GM19438 (cell line): ENCODE results near the gene JSRP1.

Source experiments
- ATAC-seq: cut with Tn5 transposase; IDR thresholded peaks from one replicate; pipeline ENCODE4 v1.9.1; 2021; ENCODE audit warnings: low read depth; ENCODE audit not compliant: unreplicated experiment

The JSRP1 gene

DNA sequence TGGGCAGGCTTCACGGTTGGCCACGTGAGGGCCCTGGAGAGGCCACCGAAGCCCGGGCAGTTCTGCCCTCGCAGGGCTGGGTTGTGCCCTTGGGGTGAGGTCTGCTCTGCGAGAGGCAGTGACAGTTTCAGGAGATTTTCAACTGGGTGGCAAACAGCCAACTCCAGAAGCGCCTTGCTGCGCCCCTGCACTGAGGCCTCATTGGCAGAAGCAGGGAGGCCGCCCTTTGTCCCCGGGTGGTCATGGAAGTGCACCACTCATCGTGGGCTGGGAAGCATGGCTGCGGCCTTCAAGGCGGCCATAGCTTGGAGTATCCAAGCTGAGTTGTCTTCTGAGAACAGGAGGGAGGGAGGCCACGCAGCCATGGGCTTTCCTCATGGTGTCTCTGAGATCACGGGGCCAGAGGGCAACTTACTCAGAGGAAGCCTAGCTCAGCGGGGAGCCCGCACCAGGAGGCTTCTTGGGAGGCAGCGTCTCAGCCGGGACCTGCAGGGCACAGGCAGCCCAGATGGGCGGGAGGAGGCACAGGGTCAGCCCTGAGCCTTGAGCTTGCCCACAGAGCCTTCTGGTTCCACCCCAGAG lies 34.9 kb downstream of the JSRP1 start:
- ATAC-seq: no peak

DNA sequence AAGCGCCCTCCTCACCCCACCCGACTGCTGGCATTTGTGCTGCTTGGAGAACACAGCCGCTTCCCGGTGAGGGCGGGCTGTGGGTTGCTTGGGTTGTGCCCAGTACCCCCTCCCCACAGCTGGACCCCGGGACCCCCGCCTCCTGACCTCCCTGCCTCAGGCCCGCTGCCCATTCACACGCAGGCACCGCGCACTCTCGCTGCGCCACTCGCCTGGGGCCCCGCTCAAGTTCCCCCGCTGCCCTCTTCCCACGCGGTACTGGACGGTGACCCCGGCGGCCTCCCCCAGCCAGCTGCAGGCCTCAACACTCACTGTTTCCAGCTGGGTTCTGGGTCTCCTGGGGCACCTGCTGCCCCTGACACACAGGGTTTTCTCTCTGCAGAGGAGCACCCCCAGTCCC lies 36.5 kb downstream of the JSRP1 start:
- no peak for ATAC-seq

DNA sequence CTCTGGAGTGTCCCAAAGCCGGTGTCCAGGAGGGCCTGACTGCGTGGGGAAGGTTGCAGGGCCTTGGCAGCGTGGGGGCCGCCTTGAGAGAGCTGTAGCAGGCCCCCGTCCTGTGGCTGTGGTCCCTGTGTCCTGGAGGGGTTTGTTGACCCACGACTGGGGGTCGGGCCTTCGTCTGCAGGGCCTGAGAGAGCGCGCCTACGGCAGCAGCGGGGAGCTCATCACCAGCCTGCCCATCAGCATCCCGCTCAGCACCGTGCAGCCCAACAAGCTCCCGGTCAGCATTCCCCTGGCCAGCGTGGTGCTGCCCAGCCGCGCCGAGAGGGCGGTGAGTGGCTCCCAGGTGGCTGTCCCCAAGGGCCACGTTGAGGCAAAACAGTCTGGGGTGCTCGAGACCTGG lies 38.6 kb downstream of the JSRP1 start:
- ATAC-seq: no peak

DNA sequence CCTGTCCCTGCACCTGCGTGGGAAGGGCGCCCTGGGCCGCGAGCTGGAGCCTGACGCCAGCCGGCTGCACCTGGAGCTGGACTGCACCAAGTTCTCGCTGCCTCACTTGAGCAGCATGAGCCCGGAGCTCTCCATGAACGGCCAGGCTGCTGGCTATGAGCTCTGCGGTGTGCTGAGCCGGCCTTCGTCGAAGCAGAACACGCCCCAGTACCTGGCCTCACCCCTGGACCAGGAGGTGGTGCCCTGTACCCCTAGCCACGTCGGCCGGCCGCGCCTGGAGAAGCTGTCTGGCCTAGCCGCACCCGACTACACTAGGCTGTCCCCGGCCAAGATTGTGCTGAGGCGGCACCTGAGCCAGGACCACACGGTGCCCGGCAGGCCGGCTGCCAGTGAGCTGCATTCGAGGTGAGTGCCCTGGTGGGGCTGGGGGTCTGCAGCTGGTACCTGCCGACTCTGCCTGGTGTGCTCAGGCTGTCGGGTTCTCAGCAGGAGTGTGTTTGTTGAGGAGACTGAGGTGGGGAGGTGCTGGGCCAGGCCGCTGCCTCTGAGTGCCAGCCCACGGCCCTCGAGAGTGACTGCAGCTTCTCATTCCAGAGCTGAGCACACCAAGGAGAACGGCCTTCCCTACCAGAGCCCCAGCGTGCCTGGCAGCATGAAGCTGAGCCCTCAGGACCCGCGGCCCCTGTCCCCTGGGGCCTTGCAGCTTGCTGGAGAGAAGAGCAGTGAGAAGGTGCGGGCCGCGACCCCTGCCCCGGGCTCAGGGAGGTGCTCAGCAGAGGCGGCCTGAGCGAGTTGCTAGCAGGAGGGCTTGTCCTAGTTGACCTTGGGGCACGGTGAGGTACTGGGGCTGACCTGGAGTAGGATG lies 39.6 kb downstream of the JSRP1 start:
- no peak for ATAC-seq

DNA sequence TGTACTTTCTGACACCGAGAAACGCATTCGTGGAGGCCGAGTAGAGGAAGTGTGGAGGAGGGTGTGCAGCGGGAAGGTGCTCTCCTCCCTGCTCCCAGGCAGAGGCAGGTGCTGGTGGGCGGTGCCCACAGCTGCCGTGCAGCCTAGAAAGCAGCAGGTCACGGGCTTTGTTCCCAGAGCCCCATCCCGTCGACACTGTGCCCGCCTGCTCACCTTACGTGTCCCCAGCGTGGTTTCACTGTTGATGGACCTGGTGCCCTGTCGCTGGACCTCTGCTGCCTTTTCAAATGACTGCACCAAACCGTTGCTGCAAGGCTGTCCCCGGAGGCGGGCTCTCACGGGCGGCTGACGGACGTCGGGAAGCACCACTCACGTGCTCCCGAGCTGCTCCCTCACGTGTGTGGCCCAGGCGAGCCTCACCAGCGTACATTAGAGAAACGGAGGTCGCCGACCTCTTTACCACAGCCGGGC lies 40.9 kb downstream of the JSRP1 start:
- no peak for ATAC-seq

DNA sequence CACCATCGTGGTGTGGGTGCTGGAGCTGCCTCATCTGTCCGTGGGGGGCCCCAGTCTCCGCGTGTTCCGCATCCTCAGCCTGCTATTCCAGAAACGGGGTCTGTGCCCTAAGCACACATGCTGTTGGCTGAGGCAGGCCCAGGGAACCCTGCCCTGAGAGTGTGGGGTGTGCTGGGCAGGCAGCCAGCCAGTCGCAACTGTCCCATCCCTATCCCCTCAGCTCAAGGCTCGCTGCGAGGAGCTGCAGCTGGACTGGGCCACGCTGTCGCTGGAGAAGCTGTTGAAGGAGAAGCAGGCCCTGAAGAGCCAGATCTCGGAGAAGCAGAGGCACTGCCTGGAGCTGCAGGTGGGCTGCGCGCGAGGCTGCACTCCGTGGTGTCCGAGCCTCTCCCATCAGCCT lies 42.0 kb downstream of the JSRP1 start:
- no peak for ATAC-seq

DNA sequence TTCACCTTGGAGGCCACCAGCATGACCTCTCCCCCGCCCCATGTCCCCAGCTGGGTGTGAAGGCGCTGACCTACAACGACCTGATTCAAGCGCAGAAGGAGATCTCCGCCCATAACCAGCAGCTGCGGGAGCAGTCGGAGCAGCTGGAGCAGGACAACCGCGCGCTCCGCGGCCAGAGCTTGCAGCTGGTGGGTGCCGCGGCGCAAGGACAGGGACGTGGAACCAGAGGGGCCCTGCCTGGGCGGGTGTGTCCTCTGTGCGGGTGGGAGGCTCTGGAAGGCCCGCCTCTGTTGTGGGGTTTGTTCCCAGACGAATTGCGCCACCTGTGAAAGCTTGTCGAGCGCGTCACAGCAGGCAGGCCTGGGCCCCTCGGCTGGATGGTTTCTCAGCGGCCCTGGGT lies 42.4 kb downstream of the JSRP1 start:
- no peak for ATAC-seq

DNA sequence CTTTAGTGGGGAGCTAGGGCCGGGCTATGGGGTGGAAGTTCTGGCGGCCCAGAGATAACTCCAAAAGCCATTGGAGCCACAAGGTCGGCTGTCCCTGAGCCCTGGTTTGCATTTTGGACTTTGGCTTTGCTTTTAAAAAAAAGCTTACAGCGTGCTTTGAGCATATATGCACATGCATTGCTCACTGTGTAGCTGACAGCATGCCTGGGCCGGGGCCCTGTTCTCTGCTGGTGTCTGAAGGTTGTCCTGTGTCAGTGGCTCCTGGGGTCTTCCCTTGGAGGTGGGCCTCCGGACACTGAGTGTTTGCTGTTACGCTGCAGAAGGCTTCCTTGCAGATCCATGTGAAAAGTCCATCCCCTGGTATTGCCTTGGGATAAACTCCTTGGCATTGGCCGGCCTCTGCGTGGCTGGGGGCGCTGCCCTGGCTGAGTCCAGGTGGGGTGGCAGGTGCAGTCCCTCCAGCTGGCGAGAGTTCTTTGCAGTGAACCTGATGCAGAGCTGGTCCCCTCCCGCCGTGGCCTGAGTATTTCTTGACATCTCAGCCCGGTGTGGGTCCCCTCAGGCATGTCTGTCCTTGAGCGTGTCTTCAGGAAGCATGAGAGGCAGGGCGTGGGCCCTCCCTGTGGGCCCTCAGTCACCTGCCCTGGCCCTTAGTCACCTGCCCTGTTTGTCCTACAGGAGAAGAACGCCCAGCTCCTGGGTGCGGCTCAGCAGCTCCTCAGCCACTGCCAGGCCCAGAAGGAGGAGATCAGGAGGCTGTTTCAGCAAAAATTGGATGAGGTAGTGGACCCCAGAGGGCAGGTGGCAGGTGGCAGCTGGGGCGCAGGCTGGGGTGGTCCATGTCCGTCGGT lies 43.1 kb downstream of the JSRP1 start:
- ATAC-seq: no peak

- no peak for ATAC-seq
These were observed 45.1 kb downstream of the JSRP1 start for GRCh38 chr19:2210987-2211740.

- ATAC-seq: no peak
These were observed 46.0 kb downstream of the JSRP1 start for GRCh38 chr19:2210206-2210605.

DNA sequence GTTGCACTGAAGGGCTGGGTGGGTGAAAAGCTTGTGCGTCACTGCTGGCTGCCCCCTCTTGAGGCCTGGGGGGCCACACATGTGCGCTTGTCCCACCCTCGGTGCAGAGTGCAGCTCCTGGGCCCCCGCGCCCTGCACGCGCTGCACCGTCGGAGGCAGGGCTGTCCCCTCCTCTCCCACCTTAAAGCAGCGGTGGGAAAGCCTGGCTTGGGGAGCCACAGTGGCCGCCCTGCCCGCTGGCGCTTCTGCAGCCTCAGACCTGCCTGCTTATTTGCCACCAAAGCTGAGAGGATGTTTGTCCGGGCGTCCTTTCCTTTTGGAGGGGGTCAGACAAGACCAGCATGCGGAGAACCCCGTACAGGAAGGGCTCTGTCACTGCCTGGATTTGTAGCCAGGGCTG lies 46.8 kb downstream of the JSRP1 start:
- ATAC-seq: no peak

- no peak for ATAC-seq
These were observed 47.2 kb downstream of the JSRP1 start for GRCh38 chr19:2208975-2209374.

GRCh38 chr19:2207991-2208860 lies 48.0 kb downstream of the JSRP1 start:
- no peak for ATAC-seq

DNA sequence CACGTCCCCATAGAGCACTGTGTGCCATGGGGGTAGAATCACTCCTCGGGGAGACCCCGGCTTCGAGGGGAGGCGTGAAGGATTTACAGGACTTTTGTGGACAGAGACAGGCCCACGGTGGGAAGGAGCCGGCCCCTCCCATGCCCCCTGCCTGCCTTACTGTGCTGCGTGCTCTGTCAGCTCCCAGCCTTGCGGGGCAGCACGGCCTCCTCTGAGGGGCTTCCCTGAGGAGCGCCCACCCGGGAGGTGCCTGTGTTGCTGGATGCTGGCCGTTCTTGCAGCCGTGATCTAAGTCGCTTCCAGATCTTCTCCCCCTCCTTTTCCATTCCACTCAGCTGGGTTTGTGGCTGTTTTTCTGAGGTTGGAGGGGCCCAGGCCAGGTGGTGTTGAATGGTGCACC lies 49.2 kb downstream of the JSRP1 start:
- ATAC-seq: no peak

DNA sequence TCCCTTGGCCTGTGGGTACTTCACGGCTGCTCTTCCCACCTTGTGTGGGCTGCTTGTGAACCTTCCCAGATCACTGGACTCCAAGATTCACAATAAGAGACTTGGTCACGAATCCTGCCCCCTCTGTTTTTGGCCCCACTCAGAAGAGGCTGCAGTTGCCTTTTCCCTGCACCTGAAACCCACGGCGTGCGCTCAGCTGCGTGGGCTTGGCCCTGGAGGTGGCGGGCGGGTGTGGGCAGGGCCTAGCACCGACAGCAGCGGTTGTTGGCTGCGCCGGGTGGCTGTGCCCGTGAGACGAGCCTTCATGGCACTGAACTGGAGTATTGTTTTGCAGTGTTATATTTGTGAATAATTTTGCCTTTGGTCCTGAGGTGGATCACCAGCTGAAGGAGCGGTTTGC lies 53.9 kb downstream of the JSRP1 start:
- no peak for ATAC-seq
